HCT116 (cell line): ENCODE measurements around the gene WWOX. TPM values are rescaled to one million over a fixed set of nuclear protein-coding genes. Genes with fewer than 3 reads are reported as not detected.

Source experiments
- ATAC-seq: fragments of 200-7000 bp; cut with Tn5 transposase; 2 replicates; pipeline ENCODE4 v1.9.1; 2020; ENCODE audit warnings: mild to moderate bottlenecking, moderate library complexity
- BruUV-seq: library from RNA; stranded (reverse); fragments of 400-500 nt; replicated peaks from 2 replicates; lab custom pipeline; 2021; lab: Mats Ljungman, UMichigan
- CTCF ChIA-PET: fragments of 300-600 bp; sonication (Branson Sonifier 250); formaldehyde crosslinking; loops from one replicate; lab custom pipeline; 2021; ENCODE audit warnings: antibody characterized with exemption; lab: Charles Lee
- POLR2A ChIA-PET: fragments of 300-600, 350-600 bp; sonication (Branson Sonifier 250); formaldehyde crosslinking; loops from one replicate; lab custom pipeline; 2021; ENCODE audit warnings: antibody characterized with exemption; lab: Charles Lee
- RAD21 ChIA-PET, 2 experiments: fragments of 300-600 bp; sonication (Branson Sonifier 250); formaldehyde crosslinking; loops; one replicate each; lab custom pipeline; 2023; ENCODE audit warnings: low total read pairs in 2 of 2; ENCODE audit not compliant: uncharacterized antibody in 2 of 2, unreplicated experiment in 2 of 2, low non-redundant PET in 1 of 2; lab: Charles Lee
- DNase-seq: peaks from one replicate; pipeline ENCODE4 v3.0.0-alpha.2; 2010; ENCODE audit warnings: low read depth, low spot score
- H2AFZ ChIP-seq: fragments of 200-600 bp; shearing (Covaris generic), sonication (generic); 2 replicates; pipeline ENCODE4 v1.6.1; 2017; ENCODE audit warnings: low read depth, mixed run types, mixed read lengths, antibody characterized with exemption, low read length; ENCODE audit not compliant: poor library complexity, severe bottlenecking
- H3K27ac ChIP-seq: 2 replicates; pipeline ENCODE4 v1.5.1; 2012; ENCODE audit warnings: low read depth, low read length
- H3K27me3 ChIP-seq: fragments of 200-600 bp; sonication (generic); 2 replicates; pipeline ENCODE4 v1.6.1; 2016; ENCODE audit warnings: mixed run types, low read length, mixed read lengths; ENCODE audit not compliant: insufficient read depth
- H3K36me3 ChIP-seq, 2 experiments: fragments of 200-500 bp in 1 of 2; fragments of 200-600 bp in 1 of 2; sonication (Bioruptor generic) in 1 of 2; sonication (generic) in 1 of 2; 2 replicates each; pipeline versions ENCODE4 v1.5.1 to v1.6.1; 2014 to 2016; ENCODE audit warnings: low read length in 2 of 2, inconsistent platforms in 1 of 2, mixed read lengths in 1 of 2, mixed run types in 1 of 2; ENCODE audit not compliant: insufficient read depth in 2 of 2, control insufficient read depth in 1 of 2
- H3K4me1 ChIP-seq, 2 experiments: fragments of 200-600 bp in 1 of 2; sonication (generic) in 1 of 2; 2 replicates each; pipeline versions ENCODE4 v1.5.1 to v1.6.1; 2012 to 2017; ENCODE audit warnings: low read length in 2 of 2, inconsistent platforms in 1 of 2, mild to moderate bottlenecking in 1 of 2, mixed read lengths in 1 of 2, mixed run types in 1 of 2, moderate library complexity in 1 of 2; ENCODE audit not compliant: insufficient read depth in 2 of 2, control insufficient read depth in 1 of 2
- H3K4me2 ChIP-seq: fragments of 200-600 bp; sonication (generic); 2 replicates; pipeline ENCODE4 v1.6.1; 2017; ENCODE audit warnings: mixed run types, low read length, mixed read lengths
- H3K4me3 ChIP-seq, 2 experiments: fragments of 200-600 bp in 1 of 2; sonication (generic) in 1 of 2; replicated peaks in 1 of 2; 2 replicates each; pipeline ENCODE4 v1.5.1; 2011 to 2016; ENCODE audit warnings: low read length in 2 of 2, control low read depth in 1 of 2, low read depth in 1 of 2, mild to moderate bottlenecking in 1 of 2, mixed read lengths in 1 of 2, mixed run types in 1 of 2
- H3K79me2 ChIP-seq: fragments of 200-600 bp; sonication (generic); 2 replicates; pipeline ENCODE4 v1.6.1; 2017; ENCODE audit warnings: mild to moderate bottlenecking, mixed run types, low read length, moderate library complexity, mixed read lengths; ENCODE audit not compliant: insufficient read depth
- H3K9ac ChIP-seq: fragments of 200-600 bp; sonication (generic); 2 replicates; pipeline ENCODE4 v1.6.1; 2016; ENCODE audit warnings: low read length, mixed read lengths
- H3K9me2 ChIP-seq: fragments of 200-600 bp; sonication (generic), shearing (Covaris generic); 2 replicates; pipeline ENCODE4 v1.6.1; 2017; ENCODE audit warnings: mixed run types, mild to moderate bottlenecking, moderate library complexity; ENCODE audit not compliant: insufficient read depth
- H3K9me3 ChIP-seq, 2 experiments: fragments of 200-500 bp in 1 of 2; fragments of 200-600 bp in 1 of 2; sonication (Bioruptor generic) in 1 of 2; sonication (generic) in 1 of 2; 2 replicates each; pipeline ENCODE4 v1.6.1; 2014 to 2017; ENCODE audit warnings: low read length in 2 of 2, mixed read lengths in 2 of 2, inconsistent platforms in 1 of 2, low read depth in 1 of 2, mild to moderate bottlenecking in 1 of 2, mixed run types in 1 of 2, moderate library complexity in 1 of 2; ENCODE audit not compliant: control insufficient read depth in 1 of 2, insufficient read depth in 1 of 2
- H4K20me1 ChIP-seq: fragments of 200-600 bp; sonication (generic), shearing (Covaris generic); 2 replicates; pipeline ENCODE4 v1.6.1; 2017; ENCODE audit warnings: mixed run types, mild to moderate bottlenecking, moderate library complexity; ENCODE audit not compliant: insufficient read depth
- ATF3 ChIP-seq: IDR thresholded peaks from 2 replicates; pipeline ENCODE4 v1.6.1; 2012
- CBX3 ChIP-seq: IDR thresholded peaks from 2 replicates; pipeline ENCODE4 v1.6.1; 2012; ENCODE audit warnings: low read depth
- CEBPB ChIP-seq: IDR thresholded peaks from 2 replicates; pipeline ENCODE4 v1.6.1; 2012; ENCODE audit warnings: low read depth
- CTCF ChIP-seq, 3 experiments: fragments of 200-600 bp in 1 of 3; sonication (generic) in 1 of 3; IDR thresholded peaks in 2 of 3; conservative IDR thresholded peaks in 1 of 3; 2 replicates each; pipeline ENCODE4 v1.5.1; 2012 to 2017; ENCODE audit warnings: low read depth in 2 of 3, low read length in 2 of 3, antibody characterized with exemption in 1 of 3, borderline replicate concordance in 1 of 3, control low read depth in 1 of 3, mild to moderate bottlenecking in 1 of 3, mixed read lengths in 1 of 3, mixed run types in 1 of 3, moderate library complexity in 1 of 3; ENCODE audit not compliant: insufficient read depth in 1 of 3
- EGR1 ChIP-seq: IDR thresholded peaks from 2 replicates; pipeline ENCODE4 v1.6.1; 2012; ENCODE audit warnings: low read depth
- EZH2phosphoT487 ChIP-seq: fragments of 200-600 bp; IDR thresholded peaks from 2 replicates; pipeline ENCODE4 v1.6.1; 2018; ENCODE audit warnings: antibody characterized with exemption, borderline replicate concordance
- FOSL1 ChIP-seq: IDR thresholded peaks from 2 replicates; pipeline ENCODE4 v1.6.1; 2012; ENCODE audit warnings: low read depth
- JUND ChIP-seq: IDR thresholded peaks from 2 replicates; pipeline ENCODE4 v1.6.1; 2012
- POLR2A ChIP-seq: IDR thresholded peaks from 2 replicates; pipeline ENCODE4 v1.7.0; 2011; ENCODE audit warnings: borderline replicate concordance; ENCODE audit not compliant: insufficient read depth, insufficient read length; ENCODE audit errors: extremely low read depth
- POLR2AphosphoS5 ChIP-seq: IDR thresholded peaks from 2 replicates; pipeline ENCODE4 v1.6.1; 2011; ENCODE audit warnings: mild to moderate bottlenecking, low read depth, low read length, moderate library complexity
- RAD21 ChIP-seq: IDR thresholded peaks from 2 replicates; pipeline ENCODE4 v1.6.1; 2012; ENCODE audit warnings: low read depth, mild to moderate bottlenecking
- REST ChIP-seq: IDR thresholded peaks from 2 replicates; pipeline ENCODE4 v1.6.1; 2012; ENCODE audit warnings: low read depth
- SRF ChIP-seq: IDR thresholded peaks from 2 replicates; pipeline ENCODE4 v1.6.1; 2012; ENCODE audit warnings: low read depth
- TCF7L2 ChIP-seq: IDR thresholded peaks from 2 replicates; pipeline ENCODE4 v1.7.0; 2011; ENCODE audit warnings: borderline replicate concordance, inconsistent platforms; ENCODE audit not compliant: insufficient read depth, insufficient read length; ENCODE audit errors: extremely low read depth
- ZFX ChIP-seq: fragments of 450-650 bp; IDR thresholded peaks from 2 replicates; pipeline ENCODE4 v1.6.1; 2017
- ZNF274 ChIP-seq: fragments of 200-500 bp; sonication (Bioruptor generic); IDR thresholded peaks from 2 replicates; pipeline ENCODE4 v1.6.1; 2014; ENCODE audit warnings: mild to moderate bottlenecking, low read depth, low read length, inconsistent platforms
- intact Hi-C: fragments of 100-400 bp; cut with micrococcal nuclease; formaldehyde crosslinking; loops from 2 replicates; pipeline ENCODE4 v1.10.0; 2022
- total RNA-seq: library from RNA; stranded (reverse); gene quantifications from one replicate; pipeline ENCODE4 v1.2.1, GENCODE V29; 2021; ENCODE audit not compliant: unreplicated experiment

Gene WWOX
- total RNA-seq, 1 experiment from 2014 or later = 13.7 TPM

- peaks cover 3 to 5% of the 10 kb centered on the region in 2 experiments; a peak in 2 of 4 replicates for H3K9me3 ChIP-seq
- ChIA-PET RAD21 (no interaction called here), POLR2A (no interaction called here), CTCF (no interaction called here)
- H3K36me3 ChIP-seq = no peaks in the 10 kb centered on the region
- no peaks in the 10 kb centered on the region for H4K20me1 ChIP-seq
- ATAC-seq = no peak
- no peak overlapping the region for H2AFZ ChIP-seq
- no peak overlapping the region for H3K4me3 ChIP-seq
- BruUV-seq = no TSS peak
- TF ChIP-seq POLR2A (no peak), ZNF274 (no peak), RAD21 (no peak), SRF (no peak), ATF3 (no peak), CBX3 (no peak), EGR1 (no peak), TCF7L2 (no peak), CEBPB (no peak)
- intact Hi-C loops = no loop called here
- no peaks in the 10 kb centered on the region for H3K27me3 ChIP-seq
- H3K4me2 ChIP-seq = no peak overlapping the region
- H3K9ac ChIP-seq = no peak overlapping the region
- H3K9me2 ChIP-seq = no peaks in the 10 kb centered on the region
- H3K4me1 ChIP-seq = no peaks in the 10 kb centered on the region
- no peak overlapping the region for H3K27ac ChIP-seq
- no peak for DNase-seq
- no peaks in the 10 kb centered on the region for H3K79me2 ChIP-seq
Measured at GRCh38 chr16:78862022-78862421, 762.6 kb downstream of the WWOX start.

- intact Hi-C loops = no loop called here
- no peak overlapping the region for H3K9ac ChIP-seq
- no peaks in the 10 kb centered on the region for H3K36me3 ChIP-seq
- DNase-seq (no peak), ATAC-seq (no peak)
- H3K9me2 ChIP-seq = no peaks in the 10 kb centered on the region
- no peak overlapping the region for H3K4me3 ChIP-seq
- no peak overlapping the region for H2AFZ ChIP-seq
- H3K4me2 ChIP-seq = no peak overlapping the region
- H3K9me3 ChIP-seq = peaks cover 0 to 9% of the 10 kb centered on the region in 2 experiments; a peak in 2 of 4 replicates
- H3K79me2 ChIP-seq = no peaks in the 10 kb centered on the region
- no peaks in the 10 kb centered on the region for H3K27me3 ChIP-seq
- H3K4me1 ChIP-seq = no peaks in the 10 kb centered on the region
- ChIA-PET RAD21 (no interaction called here), POLR2A (no interaction called here), CTCF (no interaction called here)
- no peak overlapping the region for H3K27ac ChIP-seq
- BruUV-seq = no TSS peak
- H4K20me1 ChIP-seq = no peaks in the 10 kb centered on the region
- TF ChIP-seq SRF (no peak), ZFX (no peak), ATF3 (no peak), POLR2AphosphoS5 (no peak), POLR2A (no peak), FOSL1 (no peak), REST (no peak), JUND (no peak), ZNF274 (no peak), EGR1 (no peak), EZH2phosphoT487 (no peak), CTCF (IDR thresholded peaks at IDR 0.05 in 2 of 3, conservative IDR thresholded peaks at IDR 0.05 in 1 of 3; ENCODE audit: borderline replicate concordance in 1 of 3, insufficient read depth in 1 of 3, low read depth in 2 of 3, low read length in 2 of 3) (no peak)
Measured at GRCh38 chr16:78866521-78866920, 767.1 kb downstream of the WWOX start.
